G401.6 (cell line): ENCODE results near the gene TTC28.
A peak's percentile ranks its signal among the peaks of the same experiment; 100 is the strongest.
"Not testable (repeated sequence)": the region's sequence is repeated elsewhere in the genome, so short reads cannot be mapped to it uniquely, and the experiment has no call there.

Experiments used
- FAIRE-seq: peaks from 2 replicates; lab custom pipeline; 2012; peaks lifted over from hg19 to GRCh38; lab: Jason Lieb, UNC

TTC28 gene

GRCh38 chr22:28674121-28674563, 5.5 kb downstream of the TTC28 start:
- FAIRE-seq: no peak

- FAIRE-seq: no peak
Observed at GRCh38 chr22:28670756-28671155, 8.9 kb downstream of the TTC28 start.

- no peak for FAIRE-seq
Observed at GRCh38 chr22:28670161-28670560, 9.5 kb downstream of the TTC28 start.

- FAIRE-seq: peak; percentile 61
Observed at GRCh38 chr22:28669387-28669786, 10.3 kb downstream of the TTC28 start.

GRCh38 chr22:28663569-28663942, 16.1 kb downstream of the TTC28 start:
- not testable (repeated sequence) for FAIRE-seq

GRCh38 chr22:28658448-28658847, 21.2 kb downstream of the TTC28 start:
- no peak for FAIRE-seq

- no peak for FAIRE-seq
Observed at GRCh38 chr22:28656181-28656580, 23.5 kb downstream of the TTC28 start.

- FAIRE-seq: no peak
Observed at GRCh38 chr22:28650463-28650862, 29.2 kb downstream of the TTC28 start.

- FAIRE-seq: no peak
Observed at GRCh38 chr22:28648792-28649191, 30.8 kb downstream of the TTC28 start.

- FAIRE-seq: no peak
Observed at GRCh38 chr22:28647216-28647615, 32.4 kb downstream of the TTC28 start.

GRCh38 chr22:28639321-28639720, 40.3 kb downstream of the TTC28 start:
- no peak for FAIRE-seq

- no peak for FAIRE-seq
Observed at GRCh38 chr22:28637225-28637624, 42.4 kb downstream of the TTC28 start.

- FAIRE-seq: no peak
Observed at GRCh38 chr22:28630177-28630574, 49.5 kb downstream of the TTC28 start.

GRCh38 chr22:28629420-28630176, 50.0 kb downstream of the TTC28 start:
- FAIRE-seq: no peak

- peak; percentile 84 for FAIRE-seq
Observed at GRCh38 chr22:28628766-28629165, 50.9 kb downstream of the TTC28 start.

GRCh38 chr22:28627791-28628190, 51.8 kb downstream of the TTC28 start:
- FAIRE-seq: no peak

- no peak for FAIRE-seq
Observed at GRCh38 chr22:28620244-28620922, 59.3 kb downstream of the TTC28 start.

- FAIRE-seq: no peak
Observed at GRCh38 chr22:28619236-28619635, 60.4 kb downstream of the TTC28 start.

- not testable (repeated sequence) for FAIRE-seq
Observed at GRCh38 chr22:28615423-28615822, 64.2 kb downstream of the TTC28 start.

- FAIRE-seq: no peak
Observed at GRCh38 chr22:28609921-28610320, 69.7 kb downstream of the TTC28 start.

GRCh38 chr22:28608546-28608945, 71.1 kb downstream of the TTC28 start:
- no peak for FAIRE-seq

GRCh38 chr22:28607795-28608194, 71.8 kb downstream of the TTC28 start:
- peak; percentile 36 for FAIRE-seq

- peak; percentile 49 for FAIRE-seq
Observed at GRCh38 chr22:28604966-28605761, 74.5 kb downstream of the TTC28 start.
